ENCODE results near the gene NOCT. TPM values are rescaled to one million over a fixed set of nuclear protein-coding genes. Genes with fewer than 3 reads are reported as not detected.

Gene NOCT
- total and polyA plus RNA-seq, 2 donors (not counting 3 experiments of a cell fraction or from before 2014, with no cell fraction given) = 7.6 to 20.1 TPM

DNA sequence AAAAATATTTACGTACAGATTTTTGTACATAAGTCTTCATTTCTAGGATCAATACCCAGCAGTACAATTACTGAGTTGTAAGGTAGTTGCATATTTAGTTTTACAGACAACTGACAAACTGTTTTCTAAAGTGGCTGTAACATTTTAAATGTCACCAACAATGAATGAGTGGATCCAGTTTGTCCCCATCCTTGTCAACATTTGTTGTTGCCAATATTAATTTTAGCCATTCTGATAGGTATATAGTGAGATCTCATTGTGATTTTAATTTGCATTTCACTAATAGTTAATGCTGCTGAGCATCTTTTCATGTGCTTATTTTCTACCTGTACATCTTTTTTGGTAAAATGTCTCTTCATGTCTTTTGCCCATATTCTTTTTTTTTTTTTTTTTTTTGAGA lies 30.9 kb upstream of the NOCT start:
- Histone ChIP-seq H3K36me3 (ENCODE audit: control insufficient read depth in 2 of 2, extremely low read depth in 1 of 2, insufficient read depth in 2 of 2, low read length in 2 of 2) (no peaks in the 10 kb centered on the region), H3K9me1 (replicated peaks; ENCODE audit: control insufficient read depth, extremely low read depth, insufficient read depth, low read length) (no peaks in the 10 kb centered on the region), H3K27ac (ENCODE audit: insufficient read depth, low read depth, low read length) (no peak overlapping the region), H3K4me2 (ENCODE audit: insufficient read depth, low read length) (no peak overlapping the region), H3K27me3 (ENCODE audit: control insufficient read depth in 2 of 2, insufficient read depth in 2 of 2, low read length in 2 of 2) (no peaks in the 10 kb centered on the region), H3K79me2 (ENCODE audit: control insufficient read depth, insufficient read depth, low read length) (no peaks in the 10 kb centered on the region), H3K4me3 (replicated peaks in 1 of 3; ENCODE audit: insufficient read depth in 1 of 3, low read depth in 1 of 3, low read length in 3 of 3) (no peak overlapping the region), H4K20me1 (replicated peaks; ENCODE audit: control insufficient read depth, extremely low read depth, insufficient read depth, low read length) (no peaks in the 10 kb centered on the region), H3K4me1 (ENCODE audit: control insufficient read depth, extremely low read depth, insufficient read depth, low read length) (peaks cover 7% of the 10 kb centered on the region), H3K9ac (replicated peaks; ENCODE audit: extremely low read depth, insufficient read depth, low read length) (no peak overlapping the region), H2AFZ (ENCODE audit: low read depth, low read length) (no peak overlapping the region), H3K9me3 (replicated peaks; ENCODE audit: control insufficient read depth, insufficient read depth, low read length) (no peaks in the 10 kb centered on the region)
- intact Hi-C loops (cut with micrococcal nuclease) = no loop called here
- TF ChIP-seq GATA2 (IDR thresholded peaks at IDR 0.05; ENCODE audit: insufficient read depth, insufficient read length, low read depth, low read length) (no peak), MYC (IDR thresholded peaks at IDR 0.05; ENCODE audit: low read depth, low read length) (no peak), JUN (IDR thresholded peaks at IDR 0.05; ENCODE audit: borderline replicate concordance, insufficient read depth, insufficient read length, low read depth) (no peak), POLR2AphosphoS5 (IDR thresholded peaks at IDR 0.05; ENCODE audit: insufficient read depth, low read depth, low read length) (no peak), FOS (IDR thresholded peaks at IDR 0.05; ENCODE audit: borderline replicate concordance, insufficient read depth, low read length) (no peak)
- TF ChIP-seq, protein P1, sequence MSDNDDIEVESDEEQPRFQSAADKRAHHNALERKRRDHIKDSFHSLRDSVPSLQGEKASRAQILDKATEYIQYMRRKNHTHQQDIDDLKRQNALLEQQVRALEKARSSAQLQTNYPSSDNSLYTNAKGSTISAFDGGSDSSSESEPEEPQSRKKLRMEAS (IDR thresholded peaks at IDR 0.05; ENCODE audit: insufficient read depth, insufficient read length) = no peak
- DNase-seq (ENCODE audit: low read depth, low spot score) (no peak), FAIRE-seq (no peak)
- POLR2A ChIA-PET = no interaction called here
- CTCF ChIA-PET = no interaction called here
- BruUV-seq (replicated peaks) = no TSS peak
- dilution Hi-C loops (cut with MboI; ENCODE audit: extremely low pct_ligation_motif_present, low sequenced_read_pairs) = no loop called here

DNA sequence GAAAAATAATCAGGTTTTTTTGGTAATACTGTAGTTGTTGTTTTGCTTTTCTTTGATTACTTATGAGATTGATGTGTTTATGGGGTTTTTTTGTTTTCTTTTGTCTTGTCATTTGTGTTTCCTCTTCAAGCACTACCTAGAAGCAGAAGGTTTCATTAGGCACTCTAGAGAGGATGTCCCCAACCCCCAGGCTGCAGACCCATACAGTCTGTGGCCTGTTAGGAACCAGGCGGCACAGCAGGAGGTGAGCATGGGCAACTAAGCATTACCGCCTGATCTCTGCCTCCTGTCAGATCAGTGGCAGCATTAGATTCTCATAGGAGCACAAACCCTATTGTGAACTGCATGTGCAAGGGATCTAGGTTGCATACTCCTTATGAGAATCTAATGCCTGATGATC lies 22.9 kb upstream of the NOCT start:
- DNase-seq (ENCODE audit: low read depth, low spot score) (no peak), FAIRE-seq (no peak)
- H3K9me1 ChIP-seq (replicated peaks; ENCODE audit: control insufficient read depth, extremely low read depth, insufficient read depth, low read length) = no peaks in the 10 kb centered on the region
- ChIA-PET CTCF (interaction anchor here (0.9 to 1.1 kb wide), 2 partner anchors 12 to 14 kb away, joined by 3 read pairs; no protein-coding TSS in a partner anchor), POLR2A (no interaction called here)
- H3K4me2 ChIP-seq (ENCODE audit: insufficient read depth, low read length) = no peak overlapping the region
- H2AFZ ChIP-seq (ENCODE audit: low read depth, low read length) = no peak overlapping the region
- intact Hi-C loops (cut with micrococcal nuclease) (no loop called here), dilution Hi-C loops (cut with MboI; ENCODE audit: extremely low pct_ligation_motif_present, low sequenced_read_pairs) (no loop called here)
- H3K79me2 ChIP-seq (ENCODE audit: control insufficient read depth, insufficient read depth, low read length) = no peaks in the 10 kb centered on the region
- no peak for TF ChIP-seq GATA2 (IDR thresholded peaks at IDR 0.05; ENCODE audit: insufficient read depth, insufficient read length, low read depth, low read length)
- TF ChIP-seq POLR2AphosphoS5 (IDR thresholded peaks at IDR 0.05; ENCODE audit: insufficient read depth, low read depth, low read length) = no peak
- TF ChIP-seq, protein P2, sequence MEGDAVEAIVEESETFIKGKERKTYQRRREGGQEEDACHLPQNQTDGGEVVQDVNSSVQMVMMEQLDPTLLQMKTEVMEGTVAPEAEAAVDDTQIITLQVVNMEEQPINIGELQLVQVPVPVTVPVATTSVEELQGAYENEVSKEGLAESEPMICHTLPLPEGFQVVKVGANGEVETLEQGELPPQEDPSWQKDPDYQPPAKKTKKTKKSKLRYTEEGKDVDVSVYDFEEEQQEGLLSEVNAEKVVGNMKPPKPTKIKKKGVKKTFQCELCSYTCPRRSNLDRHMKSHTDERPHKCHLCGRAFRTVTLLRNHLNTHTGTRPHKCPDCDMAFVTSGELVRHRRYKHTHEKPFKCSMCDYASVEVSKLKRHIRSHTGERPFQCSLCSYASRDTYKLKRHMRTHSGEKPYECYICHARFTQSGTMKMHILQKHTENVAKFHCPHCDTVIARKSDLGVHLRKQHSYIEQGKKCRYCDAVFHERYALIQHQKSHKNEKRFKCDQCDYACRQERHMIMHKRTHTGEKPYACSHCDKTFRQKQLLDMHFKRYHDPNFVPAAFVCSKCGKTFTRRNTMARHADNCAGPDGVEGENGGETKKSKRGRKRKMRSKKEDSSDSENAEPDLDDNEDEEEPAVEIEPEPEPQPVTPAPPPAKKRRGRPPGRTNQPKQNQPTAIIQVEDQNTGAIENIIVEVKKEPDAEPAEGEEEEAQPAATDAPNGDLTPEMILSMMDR (IDR thresholded peaks at IDR 0.05; ENCODE audit: extremely low read depth in 1 of 2, insufficient read depth in 1 of 2, low read depth in 1 of 2, low read length in 2 of 2) = no peak
- no peak for TF ChIP-seq FOS (IDR thresholded peaks at IDR 0.05; ENCODE audit: borderline replicate concordance, insufficient read depth, low read length)
- no peak for TF ChIP-seq EZH2 (IDR thresholded peaks at IDR 0.05; ENCODE audit: borderline replicate concordance, low read depth, low read length, severe bottlenecking)
- no peak for TF ChIP-seq MYC (IDR thresholded peaks at IDR 0.05; ENCODE audit: low read depth, low read length)
- TF ChIP-seq, protein P1 (IDR thresholded peaks at IDR 0.05; ENCODE audit: insufficient read depth, insufficient read length) = no peak
- no peak for TF ChIP-seq JUN (IDR thresholded peaks at IDR 0.05; ENCODE audit: borderline replicate concordance, insufficient read depth, insufficient read length, low read depth)
- no peak for TF ChIP-seq POLR2A (IDR thresholded peaks at IDR 0.05; ENCODE audit: low read depth, low read length)
- H4K20me1 ChIP-seq (replicated peaks; ENCODE audit: control insufficient read depth, extremely low read depth, insufficient read depth, low read length) = no peaks in the 10 kb centered on the region
- no peaks in the 10 kb centered on the region for H3K4me1 ChIP-seq (ENCODE audit: control insufficient read depth, extremely low read depth, insufficient read depth, low read length)
- H3K4me3 ChIP-seq (replicated peaks in 1 of 3; ENCODE audit: insufficient read depth in 1 of 3, low read depth in 1 of 3, low read length in 3 of 3) = no peak overlapping the region
- H3K27ac ChIP-seq (ENCODE audit: insufficient read depth, low read depth, low read length) = no peak overlapping the region
- no peaks in the 10 kb centered on the region for H3K36me3 ChIP-seq (ENCODE audit: control insufficient read depth in 2 of 2, extremely low read depth in 1 of 2, insufficient read depth in 2 of 2, low read length in 2 of 2)
- no peaks in the 10 kb centered on the region for H3K27me3 ChIP-seq (ENCODE audit: control insufficient read depth in 2 of 2, insufficient read depth in 2 of 2, low read length in 2 of 2)
- H3K9ac ChIP-seq (replicated peaks; ENCODE audit: extremely low read depth, insufficient read depth, low read length) = no peak overlapping the region
- BruUV-seq (replicated peaks) = no TSS peak
- H3K9me3 ChIP-seq (replicated peaks; ENCODE audit: control insufficient read depth, insufficient read depth, low read length) = no peaks in the 10 kb centered on the region

Measured in endothelial cell of umbilical vein (primary cell).